SJCRH30 (cell line): Measurements from ENCODE around the gene NOC2L. TPM values are rescaled to one million over a fixed set of nuclear protein-coding genes. Genes with fewer than 3 reads are reported as not detected.

ENCODE experiments used
- DNase-seq, 2 experiments: peaks; one replicate each; pipeline ENCODE4 v3.0.0-alpha.2; 2015 to 2020
- H3K27ac ChIP-seq: fragments of 250-450 bp; sonication (Bioruptor Pico); 2 replicates; pipeline ENCODE4 v1.5.1; 2020; ENCODE audit warnings: mild to moderate bottlenecking, moderate library complexity
- H3K27me3 ChIP-seq: fragments of 250-450 bp; sonication (Bioruptor Pico); 2 replicates; pipeline ENCODE4 v1.5.1; 2020; ENCODE audit warnings: mild to moderate bottlenecking, moderate library complexity
- H3K36me3 ChIP-seq: fragments of 250-450 bp; sonication (Bioruptor Pico); 2 replicates; pipeline ENCODE4 v1.5.1; 2020; ENCODE audit warnings: mild to moderate bottlenecking, moderate library complexity
- H3K4me1 ChIP-seq: fragments of 250-450 bp; sonication (Bioruptor Pico); 2 replicates; pipeline ENCODE4 v1.5.1; 2020; ENCODE audit warnings: mild to moderate bottlenecking, moderate library complexity
- H3K4me3 ChIP-seq: fragments of 250-450 bp; sonication (Bioruptor Pico); 2 replicates; pipeline ENCODE4 v1.5.1; 2020; ENCODE audit warnings: mild to moderate bottlenecking, moderate library complexity
- H3K9me3 ChIP-seq: fragments of 250-450 bp; sonication (Bioruptor Pico); replicated peaks from 2 replicates; pipeline ENCODE4 v1.5.1; 2020; ENCODE audit warnings: mild to moderate bottlenecking, moderate library complexity
- total RNA-seq: library from RNA; depleted of rRNA; stranded (reverse); fragments of >200 nt; shearing (Covaris generic); gene quantifications from 2 replicates; pipeline ENCODE4 v1.2.3, GENCODE V29; 2014

Gene NOC2L
- total RNA-seq, 1 experiment from 2014 or later = 147 TPM

DNA sequence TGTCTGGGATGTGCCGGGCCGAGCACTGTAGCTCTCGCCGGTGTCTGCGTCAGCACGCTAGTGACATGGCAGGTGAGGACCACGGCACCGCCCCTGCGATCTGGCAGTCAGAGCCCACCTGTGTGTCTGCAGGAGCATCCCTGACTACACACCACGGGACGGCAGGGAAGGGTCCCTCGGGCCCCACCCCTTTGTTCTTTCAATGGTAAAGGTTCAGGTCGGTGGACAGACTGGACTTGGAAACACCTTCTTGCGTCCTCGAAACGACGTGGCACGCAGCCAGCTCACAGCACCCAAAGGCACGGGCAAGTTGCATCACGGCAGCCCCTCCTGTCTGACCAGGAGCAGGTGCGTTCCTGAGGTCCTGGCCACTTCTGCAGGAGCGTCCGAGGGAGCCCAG, 39.0 kb downstream of the NOC2L start:
- no peaks in the 10 kb centered on the region for H3K36me3 ChIP-seq
- DNase-seq = no peak
- H3K27me3 ChIP-seq = peaks cover 39% of the 10 kb centered on the region
- no peak overlapping the region for H3K27ac ChIP-seq
- no peak overlapping the region for H3K4me3 ChIP-seq
- H3K4me1 ChIP-seq = peaks cover 35% of the 10 kb centered on the region
- H3K9me3 ChIP-seq = no peaks in the 10 kb centered on the region

DNA sequence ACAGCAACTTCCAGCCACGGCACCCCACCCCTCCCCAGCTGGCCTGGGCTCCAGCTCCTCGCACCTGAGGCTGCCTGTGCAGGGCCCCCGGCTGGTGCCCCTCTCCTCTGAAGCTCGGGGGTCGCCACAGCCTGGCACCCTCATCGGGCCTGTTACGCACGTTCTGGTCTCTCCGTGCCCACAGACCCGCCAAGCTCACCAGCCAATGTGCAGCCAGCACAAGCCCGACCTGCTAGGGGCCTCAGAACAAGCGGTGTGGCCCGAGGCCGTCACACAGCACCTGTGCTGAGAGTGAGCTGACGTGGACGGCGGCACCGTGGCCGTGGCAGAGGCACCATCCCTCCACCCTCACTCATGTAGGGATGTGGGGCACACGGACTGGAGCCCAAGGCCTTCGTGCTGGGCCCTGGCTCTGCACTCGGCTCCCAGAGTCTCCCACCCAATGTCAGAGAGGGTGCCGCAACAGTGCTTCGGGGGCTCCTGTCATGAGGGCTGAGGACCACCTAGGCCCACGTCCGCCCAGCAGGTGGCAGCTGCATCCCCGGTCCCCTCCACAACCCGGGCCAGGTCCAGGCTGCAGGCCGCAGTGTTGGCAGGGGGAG, 39.7 kb downstream of the NOC2L start:
- H3K4me1 ChIP-seq = peaks cover 35% of the 10 kb centered on the region

DNA sequence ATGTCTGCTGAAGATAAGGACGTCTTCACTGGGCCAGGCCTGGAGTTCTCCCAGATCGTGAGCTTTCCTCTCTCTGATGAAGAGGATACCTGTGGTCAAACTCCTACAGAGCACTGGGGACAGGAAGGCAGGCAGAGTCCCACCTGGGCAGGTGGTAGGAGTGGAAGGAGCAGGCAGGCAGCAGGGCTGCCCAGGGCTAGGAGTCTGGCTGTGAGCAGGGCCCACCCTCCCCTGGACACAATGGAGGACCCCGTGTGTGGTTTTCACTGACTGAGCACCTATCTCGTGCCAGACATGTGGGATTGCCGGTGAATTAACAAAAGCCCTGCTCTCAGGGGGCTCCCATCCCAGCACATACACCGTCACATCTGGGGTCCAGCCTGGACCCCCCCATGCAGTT, 40.2 kb downstream of the NOC2L start:
- no peak for DNase-seq
- H3K9me3 ChIP-seq = no peaks in the 10 kb centered on the region
- peaks cover 35% of the 10 kb centered on the region for H3K4me1 ChIP-seq
- H3K36me3 ChIP-seq = no peaks in the 10 kb centered on the region
- H3K27me3 ChIP-seq = peaks cover 43% of the 10 kb centered on the region
- no peak overlapping the region for H3K4me3 ChIP-seq
- H3K27ac ChIP-seq = no peak overlapping the region

More for the DNA sequence above, 39.7 kb downstream of the NOC2L start:
- Histone ChIP-seq H3K4me3 (no peak overlapping the region), H3K27ac (no peak overlapping the region), H3K9me3 (no peaks in the 10 kb centered on the region), H3K27me3 (peaks cover 39% of the 10 kb centered on the region), H3K36me3 (no peaks in the 10 kb centered on the region)
- DNase-seq = no peak

DNA sequence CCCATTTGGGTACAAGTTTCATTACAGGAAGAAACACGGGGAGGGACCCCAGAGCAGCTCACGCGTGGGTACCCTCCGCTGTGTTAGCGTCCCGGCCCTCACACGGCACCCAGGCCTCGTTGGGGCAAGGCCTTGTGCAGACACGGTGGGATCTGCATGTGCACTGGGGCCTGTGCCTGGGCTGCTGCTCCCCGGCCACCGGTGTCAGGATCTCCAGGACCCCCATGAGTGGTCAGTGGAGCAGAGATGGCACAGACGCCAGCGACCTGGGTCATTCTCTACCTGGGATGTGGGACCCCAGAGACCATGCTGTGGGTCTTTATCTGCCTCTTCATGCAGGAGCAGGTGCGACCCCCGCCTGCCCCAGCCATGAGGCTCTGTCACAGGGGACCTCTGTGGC, 40.7 kb downstream of the NOC2L start:
- H3K27me3 ChIP-seq = peaks cover 43% of the 10 kb centered on the region
- peaks cover 33% of the 10 kb centered on the region for H3K4me1 ChIP-seq
- no peaks in the 10 kb centered on the region for H3K36me3 ChIP-seq
- H3K9me3 ChIP-seq = no peaks in the 10 kb centered on the region
- DNase-seq = no peak
- no peak overlapping the region for H3K27ac ChIP-seq
- no peak overlapping the region for H3K4me3 ChIP-seq

DNA sequence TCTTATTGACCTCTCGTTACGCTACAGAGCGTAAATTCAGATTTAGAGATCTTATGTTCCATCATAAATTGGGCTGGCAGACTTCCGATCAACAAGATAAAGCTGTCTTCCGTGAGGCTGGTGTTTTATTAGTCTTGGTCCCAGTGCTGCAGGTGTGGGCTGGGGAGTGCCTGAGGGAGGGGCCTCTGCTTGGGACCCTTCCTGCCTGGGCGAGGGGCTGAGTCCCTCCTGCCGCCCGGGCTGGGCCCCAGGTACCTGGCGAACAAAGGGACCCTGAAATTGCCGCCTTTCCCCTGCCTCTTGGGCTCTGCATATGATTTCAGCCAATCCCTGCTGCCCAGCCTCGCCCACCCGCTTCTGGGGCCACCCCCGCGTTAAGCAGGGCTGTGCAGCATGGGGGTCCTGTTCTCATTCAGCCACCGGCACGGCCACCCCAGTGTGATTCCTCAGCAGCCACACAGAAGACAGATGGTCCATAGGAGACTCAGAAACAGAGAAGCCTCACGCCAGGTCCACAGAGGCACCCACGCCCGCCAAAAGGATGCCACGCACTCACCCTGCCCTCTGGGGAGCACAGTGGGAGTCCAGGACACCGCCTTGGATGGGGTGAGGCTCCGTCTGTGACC, 41.5 kb downstream of the NOC2L start:
- peaks cover 31% of the 10 kb centered on the region for H3K4me1 ChIP-seq

DNA sequence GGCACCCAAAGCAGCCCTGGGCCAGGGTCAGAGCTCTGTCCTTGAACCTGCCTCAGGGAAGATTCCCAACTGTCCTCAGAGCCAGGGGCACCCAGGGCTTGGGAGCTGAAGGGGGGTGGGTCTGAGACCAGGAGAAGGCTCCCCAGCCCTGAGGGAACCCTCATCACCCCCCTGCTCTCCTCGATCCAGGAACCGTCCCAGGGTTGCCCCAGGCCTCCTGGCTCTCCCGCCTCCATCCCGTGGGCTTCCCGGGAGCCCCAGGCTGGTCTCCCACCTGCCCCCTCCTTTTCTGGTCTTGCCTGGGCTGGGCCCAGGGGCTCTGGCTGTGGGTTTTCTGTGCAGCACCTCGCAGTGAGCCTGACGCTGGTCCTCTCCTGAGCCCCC, 42.0 kb downstream of the NOC2L start:
- no peaks in the 10 kb centered on the region for H3K36me3 ChIP-seq
- H3K27me3 ChIP-seq = peaks cover 49% of the 10 kb centered on the region
- no peak overlapping the region for H3K27ac ChIP-seq
- no peaks in the 10 kb centered on the region for H3K9me3 ChIP-seq
- peaks cover 34% of the 10 kb centered on the region for H3K4me1 ChIP-seq
- H3K4me3 ChIP-seq = no peak overlapping the region
- DNase-seq = peak in 1 of 2 experiments; percentile 15

More for the DNA sequence above, 41.5 kb downstream of the NOC2L start:
- no peaks in the 10 kb centered on the region for H3K9me3 ChIP-seq
- peak in 1 of 2 experiments; percentile 22 for DNase-seq
- H3K4me3 ChIP-seq = no peak overlapping the region
- no peak overlapping the region for H3K27ac ChIP-seq
- no peaks in the 10 kb centered on the region for H3K36me3 ChIP-seq
- peaks cover 44% of the 10 kb centered on the region for H3K27me3 ChIP-seq

DNA sequence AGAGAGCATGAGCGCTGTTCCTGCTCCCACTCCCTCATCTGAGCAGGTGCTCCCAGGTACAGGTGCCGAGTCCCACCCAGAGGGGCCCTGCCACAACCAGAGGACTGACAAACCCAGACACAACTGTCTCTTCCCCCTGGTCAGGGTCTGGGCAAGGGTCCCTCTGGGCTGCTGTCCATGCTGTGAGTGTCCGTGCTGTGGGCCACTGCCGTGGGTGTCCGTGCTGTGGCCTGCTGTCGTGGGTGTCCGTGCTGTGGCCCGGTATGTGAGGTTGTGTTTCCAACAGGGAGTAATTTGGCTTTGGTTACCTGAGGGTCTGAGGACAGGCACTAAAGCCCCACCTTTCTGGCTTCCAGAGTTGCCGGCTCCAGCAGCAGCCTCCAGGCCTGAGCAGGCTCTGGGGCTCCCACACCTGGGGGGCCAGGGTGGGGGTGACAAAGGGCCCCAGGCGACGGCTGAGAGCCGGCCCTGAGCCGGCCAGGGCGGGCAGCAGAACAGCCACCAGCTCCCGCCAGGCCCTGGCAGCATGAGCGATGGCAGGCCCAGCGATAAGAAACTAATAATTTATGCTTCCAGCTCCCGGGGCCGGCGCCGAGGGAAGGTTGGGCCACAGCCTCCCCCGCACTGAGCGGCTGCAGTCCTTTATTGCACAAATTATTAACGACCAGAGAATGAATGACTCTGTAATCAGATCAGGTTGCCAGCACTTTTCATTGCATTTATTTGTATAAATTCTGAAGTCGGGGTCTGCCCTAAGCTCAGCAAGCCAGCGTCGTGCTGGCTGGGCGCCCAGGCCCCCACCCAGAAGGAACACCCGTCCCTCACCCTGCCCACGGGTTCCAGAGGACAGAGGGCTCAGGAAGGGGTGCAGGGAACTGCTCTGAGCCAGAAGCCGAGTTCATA, 42.6 kb downstream of the NOC2L start:
- H3K27me3 ChIP-seq = peaks cover 51% of the 10 kb centered on the region
- no peaks in the 10 kb centered on the region for H3K9me3 ChIP-seq
- H3K27ac ChIP-seq = no peak overlapping the region
- no peak overlapping the region for H3K4me3 ChIP-seq
- H3K36me3 ChIP-seq = no peaks in the 10 kb centered on the region
- H3K4me1 ChIP-seq = peaks cover 36% of the 10 kb centered on the region
- DNase-seq = peak in 1 of 2 experiments; percentile 14

DNA sequence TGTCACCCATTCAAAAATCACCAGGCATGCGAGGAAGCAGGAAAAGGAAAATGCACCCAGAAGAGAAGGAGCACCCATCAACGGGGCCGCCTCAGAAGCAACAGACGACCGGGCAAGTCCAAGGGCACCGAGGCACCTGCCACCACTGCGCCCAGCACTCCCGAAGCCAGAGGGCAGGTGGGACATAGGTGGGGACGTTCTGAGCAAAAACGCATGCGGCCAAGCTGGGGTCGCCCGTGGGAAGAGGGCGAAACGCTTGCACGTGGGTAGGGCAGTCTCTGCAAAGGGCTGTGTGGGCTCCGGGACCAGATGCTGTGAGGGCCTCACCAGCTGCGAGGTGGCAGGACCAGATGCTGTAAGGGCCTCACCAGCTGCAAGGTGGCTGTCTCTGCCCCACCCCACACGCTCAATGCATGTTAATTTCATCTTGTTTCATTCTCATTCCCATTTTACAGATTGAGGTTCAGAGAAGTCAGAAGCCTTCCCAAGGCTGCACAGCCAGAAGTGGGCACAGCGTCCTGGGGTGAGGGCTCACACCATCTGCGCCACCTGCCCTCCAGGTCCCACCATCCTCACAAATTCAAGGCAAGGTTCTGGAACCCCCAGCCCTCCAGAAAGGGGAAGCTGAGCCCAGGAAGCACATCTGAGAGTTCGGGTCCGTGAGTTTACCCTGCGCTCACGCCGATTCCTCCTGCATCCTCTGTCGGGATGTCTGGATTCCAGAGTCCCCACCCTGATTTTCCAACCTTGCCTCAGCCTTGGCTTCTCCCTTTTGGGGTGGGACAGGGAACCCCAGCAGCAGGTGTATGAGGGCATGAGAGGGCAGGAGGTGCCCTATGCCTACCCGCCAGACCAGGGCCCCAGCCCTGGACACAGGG, 43.5 kb downstream of the NOC2L start:
- Histone ChIP-seq H3K27me3 (peaks cover 51% of the 10 kb centered on the region), H3K4me3 (no peak overlapping the region)

DNA sequence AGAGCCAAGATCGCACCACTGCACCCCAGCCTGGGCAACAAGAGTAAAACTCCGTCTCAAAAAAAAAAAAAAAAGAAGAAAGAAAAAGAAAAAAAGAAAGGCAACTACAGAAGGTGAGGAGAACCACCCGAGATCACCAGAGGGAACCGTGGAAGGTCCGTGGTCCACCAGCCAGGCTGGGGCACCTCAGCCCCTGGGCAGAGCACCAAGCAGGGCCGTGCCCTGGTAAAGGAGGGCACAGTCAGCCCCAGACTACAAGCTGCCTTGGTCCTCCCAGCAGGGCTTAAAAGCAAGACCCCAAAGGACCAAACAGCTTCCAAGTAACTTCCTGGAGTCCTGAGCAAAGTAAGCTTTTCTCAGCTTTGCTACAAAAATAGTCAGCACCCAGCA, 44.2 kb downstream of the NOC2L start:
- H3K27me3 ChIP-seq = peaks cover 51% of the 10 kb centered on the region
- DNase-seq = no peak
- H3K4me3 ChIP-seq = no peak overlapping the region
- H3K9me3 ChIP-seq = no peaks in the 10 kb centered on the region
- peaks cover 24% of the 10 kb centered on the region for H3K4me1 ChIP-seq
- no peak overlapping the region for H3K27ac ChIP-seq
- no peaks in the 10 kb centered on the region for H3K36me3 ChIP-seq

More for the DNA sequence above, 43.5 kb downstream of the NOC2L start:
- Histone ChIP-seq H3K36me3 (no peaks in the 10 kb centered on the region), H3K4me1 (peaks cover 27% of the 10 kb centered on the region), H3K27ac (no peak overlapping the region), H3K9me3 (no peaks in the 10 kb centered on the region)
- no peak for DNase-seq

DNA sequence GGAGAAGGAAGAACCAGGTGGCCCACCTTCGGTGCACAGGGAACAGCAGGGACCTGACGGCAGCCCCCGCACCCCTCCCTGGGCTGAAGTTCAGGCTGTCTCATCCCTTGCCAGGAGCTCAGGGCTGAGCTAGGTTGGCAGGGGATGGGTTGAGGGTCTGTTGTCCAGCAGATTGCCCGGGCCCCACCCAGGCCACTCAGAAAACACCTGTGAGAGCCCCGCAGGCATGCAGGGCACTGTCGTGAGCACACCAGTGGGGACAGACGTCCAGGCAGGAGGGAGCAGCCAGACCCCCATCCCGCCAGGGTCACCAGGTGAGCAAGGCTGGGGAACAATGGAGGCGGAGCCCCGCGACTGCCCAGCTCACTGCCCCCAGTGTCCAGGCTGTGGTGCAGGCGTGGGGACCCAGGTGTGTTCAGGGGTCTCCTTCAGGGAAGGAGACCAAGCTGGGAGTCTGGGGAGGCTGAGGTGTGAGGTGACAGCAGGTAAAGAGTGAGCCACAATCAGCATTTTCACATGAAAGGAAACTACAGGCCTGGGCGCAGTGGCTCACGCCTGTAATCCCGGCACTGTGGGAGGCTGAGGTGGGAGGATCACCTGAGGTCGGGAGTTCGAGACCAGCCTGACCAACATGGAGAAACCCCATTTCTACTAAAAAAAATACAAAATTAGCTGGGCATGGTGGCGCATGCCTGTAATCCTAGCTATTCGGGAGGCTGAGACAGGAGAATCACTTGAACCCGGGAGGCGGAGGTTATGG, 44.7 kb downstream of the NOC2L start:
- Histone ChIP-seq H3K27ac (no peak overlapping the region), H3K36me3 (no peaks in the 10 kb centered on the region), H3K9me3 (no peaks in the 10 kb centered on the region), H3K4me1 (peaks cover 20% of the 10 kb centered on the region), H3K4me3 (no peak overlapping the region), H3K27me3 (peaks cover 47% of the 10 kb centered on the region)
- no peak for DNase-seq

DNA sequence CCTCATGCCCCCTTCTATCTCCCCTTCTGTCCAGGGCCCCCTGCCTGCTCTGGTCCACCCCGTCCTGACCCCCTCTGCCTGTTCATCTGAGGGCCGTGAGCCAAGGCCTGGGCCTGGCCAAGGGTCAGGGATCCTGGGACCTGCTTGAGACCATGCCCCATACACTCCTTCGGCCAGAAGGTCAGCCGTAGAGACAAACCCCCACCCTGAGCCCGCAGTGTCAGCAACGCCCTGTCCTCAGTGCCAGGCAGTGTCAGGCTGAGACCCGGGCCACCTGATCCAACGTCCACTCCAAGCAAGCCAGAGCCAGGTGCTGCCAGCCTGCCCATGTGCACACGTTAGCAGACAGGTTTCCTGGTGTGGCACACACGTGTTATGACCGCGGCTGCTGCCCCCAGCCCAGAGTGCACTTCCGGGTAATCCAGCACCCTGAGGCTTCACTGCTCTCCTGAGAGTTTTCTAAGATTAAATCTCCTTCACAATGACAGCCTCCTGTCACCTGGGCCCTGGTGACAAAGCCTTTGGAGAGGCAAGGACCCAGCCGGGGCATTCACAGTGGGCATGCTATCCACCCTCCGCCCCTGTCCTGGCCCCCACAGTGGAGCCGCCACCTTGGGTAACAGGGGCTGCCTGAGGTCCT, 45.4 kb downstream of the NOC2L start:
- Histone ChIP-seq H3K27ac (no peak overlapping the region), H3K4me1 (peaks cover 20% of the 10 kb centered on the region), H3K36me3 (no peaks in the 10 kb centered on the region), H3K9me3 (no peaks in the 10 kb centered on the region), H3K4me3 (no peak overlapping the region), H3K27me3 (peaks cover 43% of the 10 kb centered on the region)
- DNase-seq = no peak

DNA sequence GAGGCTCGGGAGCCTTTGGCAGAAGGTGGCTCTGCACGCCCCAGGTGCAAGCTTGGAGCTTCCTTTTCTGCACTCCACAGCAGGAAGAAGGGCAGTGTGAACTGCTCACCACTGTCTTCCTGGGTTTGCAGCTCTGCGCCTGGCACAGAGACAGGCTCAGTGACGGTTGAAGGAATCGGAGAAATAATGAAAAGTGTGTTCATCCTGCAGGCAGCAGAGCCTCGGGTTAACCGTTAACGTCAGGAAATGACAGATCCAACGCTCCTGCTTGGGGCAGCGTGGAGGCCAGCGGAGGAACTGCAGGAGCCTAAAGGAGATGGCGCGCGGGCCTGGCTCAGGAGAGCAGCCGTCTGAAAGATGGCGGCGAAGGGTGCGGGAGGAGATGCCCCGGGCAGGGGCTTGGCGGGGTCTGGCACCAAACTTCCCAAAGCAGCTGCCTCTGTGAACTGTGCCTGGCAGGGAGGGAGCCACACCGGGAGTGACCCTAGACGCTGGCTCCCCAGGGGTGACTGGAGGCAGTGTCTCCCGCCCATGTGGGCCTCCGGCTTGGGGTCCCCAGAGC, 46.2 kb downstream of the NOC2L start:
- Histone ChIP-seq H3K4me3 (no peak overlapping the region), H3K27ac (no peak overlapping the region), H3K36me3 (no peaks in the 10 kb centered on the region), H3K27me3 (peaks cover 36% of the 10 kb centered on the region), H3K9me3 (no peaks in the 10 kb centered on the region), H3K4me1 (peaks cover 20% of the 10 kb centered on the region)
- no peak for DNase-seq
